Occipital lobe (tissue), 2 donors: ENCODE results near the gene WDR73. TPM values are rescaled to one million over a fixed set of nuclear protein-coding genes. Genes with fewer than 3 reads are reported as not detected.
"Not testable (repeated sequence)": the region's sequence is repeated elsewhere in the genome, so short reads cannot be mapped to it uniquely, and the experiment has no call there.

Experiments
- DNase-seq: peaks from one replicate; lab custom pipeline; 2025; lab: John Stamatoyannopoulos, UW
- total RNA-seq: library from RNA; depleted of rRNA; stranded (reverse); fragments of >200 nt; gene quantifications from one replicate; pipeline ENCODE4 v1.2.3, GENCODE V29; 2014

WDR73 gene
- 25.7 TPM for total RNA-seq

GRCh38 chr15:84653910-84654688, at the start of gene WDR73:
Gene WDR73 (minus strand): TSS chr15:84654283. CDS start chr15:84654274, 9 bp downstream.
- DNase-seq, result peak; percentile 98

DNA sequence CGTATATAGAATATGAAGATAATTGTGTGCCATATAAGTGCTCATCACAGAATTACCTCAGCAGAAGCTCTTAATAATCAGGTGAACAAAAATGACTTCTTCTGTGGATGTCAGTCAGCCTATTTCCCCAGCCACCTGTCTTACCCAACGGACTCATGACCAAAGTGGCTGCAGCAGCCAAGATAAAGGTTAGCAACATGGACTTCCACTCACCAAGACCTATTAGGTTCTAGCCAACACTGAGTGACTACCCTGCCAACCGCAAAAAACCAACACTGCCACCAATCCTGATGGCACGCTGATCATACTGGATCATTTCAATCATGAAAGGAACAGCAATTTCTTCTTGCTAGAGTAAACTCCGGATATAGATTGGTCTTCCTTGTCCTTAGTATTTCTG, 49.7 kb upstream of the WDR73 start:
- DNase-seq, result no peak

GRCh38 chr15:84702961-84703482, 48.9 kb upstream of the WDR73 start:
- peak; percentile 12 for DNase-seq

DNA sequence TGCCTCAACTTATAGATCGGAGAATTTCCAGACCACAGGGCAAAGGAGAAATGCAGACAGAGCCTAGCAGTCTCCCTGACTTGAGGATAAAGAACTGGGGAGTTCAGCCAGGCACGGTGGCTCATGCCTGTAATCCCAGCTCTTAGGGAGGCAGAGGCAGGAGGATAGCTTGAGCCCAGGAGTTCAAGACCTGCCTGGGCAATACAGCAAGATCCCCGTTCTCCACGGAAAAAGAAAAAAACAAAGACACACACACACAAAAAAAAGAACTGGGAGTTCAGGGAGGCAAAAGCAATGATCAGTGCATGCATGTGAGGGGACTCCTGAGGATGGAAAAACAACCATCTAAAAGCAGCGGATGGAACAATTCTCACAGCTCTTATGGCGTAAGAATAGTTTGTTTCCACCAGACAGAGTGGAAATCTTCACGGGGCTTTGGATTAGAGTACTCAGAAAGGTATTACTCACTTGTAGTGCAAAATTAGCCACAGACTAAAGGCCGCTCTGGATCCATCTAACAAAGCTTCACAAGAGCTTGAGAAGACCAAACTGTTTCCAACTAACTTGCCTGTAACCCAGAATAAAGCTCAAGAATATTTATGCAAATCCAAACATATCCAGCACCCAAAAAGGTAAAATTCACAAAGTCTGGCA, 45.6 kb upstream of the WDR73 start:
- no peak for DNase-seq

GRCh38 chr15:84697236-84697990, 43.3 kb upstream of the WDR73 start:
- DNase-seq, result no peak

DNA sequence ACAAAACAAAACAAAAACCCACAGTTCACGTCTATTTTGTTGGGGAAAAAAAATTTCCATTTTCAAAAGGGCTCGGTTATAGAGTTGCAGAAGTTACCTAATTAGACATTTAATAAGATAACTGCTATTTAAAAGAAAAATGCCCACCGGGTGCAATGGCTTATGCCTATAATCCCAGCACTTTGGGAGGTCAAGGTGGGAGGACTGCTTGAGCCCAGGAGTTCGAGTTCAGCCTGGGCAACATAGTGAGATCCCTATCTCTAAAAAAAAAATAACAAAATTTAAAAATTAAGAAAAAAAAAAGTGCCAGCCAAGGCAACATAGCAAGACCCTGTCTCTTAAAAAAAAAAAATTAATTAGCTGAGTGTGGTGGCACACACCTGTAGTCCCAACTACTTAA, 42.7 kb upstream of the WDR73 start:
- DNase-seq, result no peak

DNA sequence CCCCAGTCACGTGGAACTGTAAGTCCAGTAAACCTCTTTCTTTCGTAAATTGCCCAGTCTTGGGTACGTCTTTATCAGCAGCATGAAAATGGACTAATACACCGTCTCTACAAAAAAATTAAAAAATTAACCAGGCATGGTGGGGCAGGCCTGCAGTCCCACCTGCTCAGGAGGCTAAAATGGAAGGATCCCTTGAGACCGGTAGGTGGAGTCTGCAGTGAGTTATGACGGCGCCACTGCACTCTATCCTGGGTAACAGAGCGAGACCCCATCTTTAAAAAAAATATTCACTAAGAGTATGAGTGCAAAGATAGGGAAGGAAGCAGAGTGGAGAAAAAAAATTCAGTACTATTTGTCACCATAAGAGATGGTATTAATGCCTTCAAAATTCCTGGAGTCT, 36.3 kb upstream of the WDR73 start:
- DNase-seq, result no peak

DNA sequence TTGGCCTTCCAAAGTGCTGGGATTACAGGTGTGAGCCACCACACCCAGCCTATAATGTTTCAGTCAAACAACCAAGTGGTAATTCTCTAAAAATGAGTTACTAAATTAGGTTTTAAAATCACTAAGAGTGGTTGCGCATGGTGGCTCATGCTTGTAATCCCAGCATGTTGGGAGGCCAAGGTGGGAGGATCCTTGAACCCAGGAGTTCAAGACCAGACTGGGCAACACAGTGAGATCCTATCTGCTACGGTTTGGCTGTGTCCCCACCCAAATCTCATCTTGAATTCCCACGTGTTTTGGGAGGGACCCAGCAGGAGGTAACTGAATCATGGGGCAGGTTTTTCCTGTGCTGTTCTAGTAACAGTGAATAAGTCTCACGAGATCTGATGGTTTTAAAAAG, 35.8 kb upstream of the WDR73 start:
- no peak for DNase-seq

- not testable (repeated sequence) for DNase-seq
Observed at GRCh38 chr15:84686446-84686845, 32.4 kb upstream of the WDR73 start.

- DNase-seq, result peak; percentile 33
Observed at GRCh38 chr15:84685304-84685703, 31.2 kb upstream of the WDR73 start.

GRCh38 chr15:84684092-84684491, 30.0 kb upstream of the WDR73 start:
- DNase-seq, result no peak

- DNase-seq, result no peak
Observed at GRCh38 chr15:84681831-84682230, 27.7 kb upstream of the WDR73 start.

DNA sequence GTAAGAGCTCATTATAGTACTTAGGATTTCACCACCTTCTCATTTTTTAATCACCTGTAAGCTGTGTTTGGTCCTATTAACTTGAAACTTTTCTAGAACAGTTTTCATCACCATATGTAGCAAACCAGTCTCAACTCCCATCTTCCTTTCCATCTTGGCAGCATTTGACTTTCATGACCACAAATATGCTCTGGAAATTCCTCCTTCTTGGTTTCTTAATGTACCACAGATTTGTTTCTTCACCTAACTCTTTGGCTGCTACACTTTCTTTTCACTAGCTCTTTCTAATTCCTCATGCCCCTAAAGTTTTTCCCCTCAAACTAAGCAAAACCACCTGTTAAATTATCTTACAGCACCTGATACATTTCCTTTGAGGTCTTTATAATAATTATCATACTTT, 17.1 kb upstream of the WDR73 start:
- no peak for DNase-seq

DNA sequence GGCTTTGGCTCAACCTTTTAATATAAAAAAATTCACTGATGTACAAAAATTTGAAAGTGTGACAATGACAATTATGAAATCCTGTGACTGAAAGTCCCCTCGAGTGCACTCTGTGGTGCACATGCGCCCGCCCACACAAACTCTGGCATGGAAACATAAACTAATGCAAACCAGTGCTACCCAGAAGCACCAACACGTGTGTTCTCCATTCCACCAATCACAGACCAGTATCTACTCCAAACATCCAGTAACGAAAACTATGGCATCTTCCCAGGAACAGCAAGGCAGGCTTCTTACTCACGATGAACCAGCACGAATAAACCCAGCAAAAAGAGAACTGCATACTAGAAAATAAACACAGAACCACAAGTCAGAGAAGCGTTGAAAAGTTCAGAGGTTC, 15.6 kb upstream of the WDR73 start:
- no peak for DNase-seq

DNA sequence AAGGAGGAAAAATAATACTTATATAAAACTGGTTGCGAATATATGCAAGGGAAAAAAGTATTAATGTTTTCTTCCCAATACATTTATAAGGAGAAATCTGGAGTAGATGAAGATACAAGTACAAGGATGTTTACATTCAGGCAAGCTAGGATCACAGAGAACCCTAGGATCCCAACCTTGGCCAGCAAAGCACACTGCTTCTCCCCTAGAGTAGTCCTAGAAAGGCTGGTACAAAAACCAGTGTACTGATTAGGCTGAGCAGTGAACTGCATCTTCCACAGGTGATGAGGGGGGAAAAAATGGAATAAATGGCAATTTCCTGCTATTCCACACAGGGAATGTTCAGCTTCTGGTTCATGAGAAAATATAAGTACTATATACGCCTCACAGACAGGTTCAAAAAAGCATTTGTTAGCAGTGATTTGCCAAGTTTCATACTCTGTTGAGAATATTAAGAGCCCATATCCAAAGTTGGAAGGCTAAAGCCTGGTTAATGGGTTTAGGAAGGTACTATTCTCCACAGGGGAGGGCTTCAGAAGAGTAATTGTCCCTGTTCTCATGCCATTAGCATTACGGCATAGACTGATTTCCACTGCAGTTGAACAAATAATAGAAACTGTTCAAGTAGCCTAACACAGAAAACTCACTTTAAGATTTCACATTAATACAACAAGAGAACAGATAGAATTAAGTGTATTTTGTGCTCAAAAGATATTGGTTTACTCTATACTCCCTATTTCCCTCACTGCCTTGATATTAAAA, 14.3 kb upstream of the WDR73 start:
- no peak for DNase-seq

GRCh38 chr15:84666373-84666772, 12.3 kb upstream of the WDR73 start:
- DNase-seq, result no peak

DNA sequence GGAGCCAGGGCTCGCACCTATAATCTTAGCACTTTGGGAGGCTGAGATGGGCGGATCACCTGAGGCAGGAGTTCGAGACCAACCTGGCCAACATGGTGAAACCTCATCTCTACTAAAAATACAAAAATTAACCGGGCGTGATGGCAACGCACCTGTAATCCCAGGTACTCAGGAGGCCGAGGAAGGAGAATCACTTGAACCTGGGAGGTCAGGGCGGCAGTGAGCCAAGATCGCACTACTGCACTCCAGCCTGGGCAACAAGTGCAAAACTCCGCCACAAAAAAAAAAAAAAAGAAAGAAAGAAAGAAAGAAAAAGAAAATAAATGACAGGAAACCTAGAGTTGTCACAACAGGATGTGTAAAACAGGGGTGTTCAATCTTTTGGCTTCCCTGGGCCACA, 6.9 kb upstream of the WDR73 start:
- DNase-seq, result no peak

GRCh38 chr15:84659904-84660781, 6.1 kb upstream of the WDR73 start:
- no peak for DNase-seq

DNA sequence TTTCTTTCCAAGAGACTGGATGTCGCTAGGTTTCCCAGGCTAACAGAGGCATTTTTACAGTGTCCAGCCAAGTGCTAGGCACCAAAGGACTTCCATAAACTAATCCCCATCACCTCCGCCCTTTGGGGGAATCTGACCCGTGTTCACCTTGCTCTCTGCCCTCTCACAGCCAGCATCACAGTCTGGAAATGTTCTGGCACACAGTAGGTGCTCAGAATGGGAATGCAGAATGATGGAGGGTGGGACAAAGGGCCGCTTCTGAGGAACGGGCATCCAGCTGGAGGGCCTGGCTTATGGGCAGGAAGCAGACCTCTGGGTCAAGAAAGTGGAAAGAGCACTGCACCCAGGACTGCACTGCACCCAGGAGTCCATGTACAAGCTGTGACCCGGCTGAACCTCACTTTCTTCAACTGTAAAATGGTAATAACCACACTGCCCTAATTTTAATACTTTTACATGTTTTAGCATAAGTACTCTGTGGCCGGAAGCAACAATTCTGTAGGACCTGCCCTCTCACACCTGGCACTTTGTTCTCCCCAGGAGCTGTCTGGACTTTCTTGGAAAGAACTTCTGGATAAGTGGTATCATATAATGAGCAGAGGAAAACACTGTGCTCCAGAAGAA, 4.8 kb upstream of the WDR73 start:
- DNase-seq, result no peak
